Type B pancreatic cell (in vitro differentiated cells): ENCODE results near the gene HDAC8. TPM values are rescaled to one million over a fixed set of nuclear protein-coding genes. Genes with fewer than 3 reads are reported as not detected.
"Not testable (repeated sequence)": the region's sequence is repeated elsewhere in the genome, so short reads cannot be mapped to it uniquely, and the experiment has no call there.

ENCODE experiments used
- DNase-seq: peaks from one replicate; pipeline ENCODE4 v3.0.0; 2021; ENCODE audit warnings: mixed read lengths; ENCODE audit not compliant: unreplicated experiment; ENCODE audit errors: extremely low spot score
- H3K27ac Mint-ChIP-seq: 2 replicates; pipeline ENCODE4 v1.8.0; 2021; ENCODE audit warnings: mild to moderate bottlenecking, mixed read lengths
- H3K27me3 Mint-ChIP-seq: 2 replicates; pipeline ENCODE4 v1.8.0; 2021; ENCODE audit warnings: mixed read lengths
- H3K36me3 Mint-ChIP-seq: 2 replicates; pipeline ENCODE4 v1.8.0; 2021; ENCODE audit warnings: mixed read lengths
- H3K4me1 Mint-ChIP-seq: one replicate; pipeline ENCODE4 v1.8.0; 2021; ENCODE audit warnings: mixed read lengths; ENCODE audit not compliant: unreplicated experiment
- H3K4me3 Mint-ChIP-seq: 2 replicates; pipeline ENCODE4 v1.8.0; 2021; ENCODE audit warnings: mild to moderate bottlenecking, mixed read lengths
- H3K9me3 Mint-ChIP-seq: 2 replicates; pipeline ENCODE4 v1.8.0; 2021; ENCODE audit warnings: mixed read lengths
- CTCF ChIP-seq: fragments of 200-600 bp; sonication (generic); conservative IDR thresholded peaks from 2 replicates; pipeline ENCODE4 v1.5.0; 2021; ENCODE audit warnings: antibody characterized with exemption, mild to moderate bottlenecking
- total RNA-seq: library from RNA; stranded (reverse); gene quantifications from 2 replicates; pipeline ENCODE4 v1.2.1, GENCODE V29; 2021; ENCODE audit warnings: low replicate concordance

HDAC8 gene
- total RNA-seq, 1 donor from 2014 or later, result 32.4 TPM

GRCh38 chrX:72526534-72527508 is 45.8 kb downstream of the HDAC8 start:
- H3K36me3 Mint-ChIP-seq, result peaks cover 11% of the 10 kb centered on the region
- H3K4me3 Mint-ChIP-seq, result no peak overlapping the region
- no peak for DNase-seq
- H3K4me1 Mint-ChIP-seq, result no peaks in the 10 kb centered on the region
- peaks cover 6% of the 10 kb centered on the region for H3K9me3 Mint-ChIP-seq
- no peak overlapping the region for H3K27ac Mint-ChIP-seq
- TF ChIP-seq CTCF, result no peak
- H3K27me3 Mint-ChIP-seq, result no peaks in the 10 kb centered on the region

GRCh38 chrX:72498782-72499181 is 73.9 kb downstream of the HDAC8 start:
- Mint-ChIP-seq H3K27ac (no peak overlapping the region), H3K36me3 (peaks cover 5% of the 10 kb centered on the region), H3K4me1 (no peaks in the 10 kb centered on the region), H3K27me3 (no peaks in the 10 kb centered on the region), H3K9me3 (no peaks in the 10 kb centered on the region), H3K4me3 (no peak overlapping the region)
- no peak for TF ChIP-seq CTCF
- DNase-seq, result no peak

- H3K9me3 Mint-ChIP-seq, result no peaks in the 10 kb centered on the region
- H3K27ac Mint-ChIP-seq, result no peak overlapping the region
- DNase-seq, result no peak
- peaks cover 5% of the 10 kb centered on the region for H3K36me3 Mint-ChIP-seq
- H3K4me3 Mint-ChIP-seq, result no peak overlapping the region
- H3K27me3 Mint-ChIP-seq, result no peaks in the 10 kb centered on the region
- H3K4me1 Mint-ChIP-seq, result no peaks in the 10 kb centered on the region
- TF ChIP-seq CTCF, result no peak
Observed at GRCh38 chrX:72495046-72495445, 77.6 kb downstream of the HDAC8 start.

GRCh38 chrX:72492499-72492898 is 80.1 kb downstream of the HDAC8 start:
- H3K36me3 Mint-ChIP-seq, result peaks cover 11% of the 10 kb centered on the region
- H3K4me1 Mint-ChIP-seq, result no peaks in the 10 kb centered on the region
- no peak for DNase-seq
- no peak for TF ChIP-seq CTCF
- H3K27ac Mint-ChIP-seq, result no peak overlapping the region
- H3K4me3 Mint-ChIP-seq, result no peak overlapping the region
- H3K27me3 Mint-ChIP-seq, result no peaks in the 10 kb centered on the region
- no peaks in the 10 kb centered on the region for H3K9me3 Mint-ChIP-seq

GRCh38 chrX:72490221-72490620 is 82.4 kb downstream of the HDAC8 start:
- not testable (repeated sequence) for H3K4me1 Mint-ChIP-seq, H3K9me3 Mint-ChIP-seq, H3K4me3 Mint-ChIP-seq, DNase-seq, H3K27ac Mint-ChIP-seq, H3K27me3 Mint-ChIP-seq
- H3K36me3 Mint-ChIP-seq, result peaks cover 17% of the 10 kb centered on the region

GRCh38 chrX:72487661-72488060 is 85.0 kb downstream of the HDAC8 start:
- H3K4me3 Mint-ChIP-seq, result no peak overlapping the region

More at GRCh38 chrX:72487661-72488060, 85.0 kb downstream of the HDAC8 start:
- no peak for DNase-seq
- H3K27me3 Mint-ChIP-seq, result no peaks in the 10 kb centered on the region
- no peak for TF ChIP-seq CTCF
- H3K9me3 Mint-ChIP-seq, result no peaks in the 10 kb centered on the region
- no peak overlapping the region for H3K27ac Mint-ChIP-seq
- H3K4me1 Mint-ChIP-seq, result no peaks in the 10 kb centered on the region
- peaks cover 18% of the 10 kb centered on the region for H3K36me3 Mint-ChIP-seq
